Measurements from ENCODE around the gene AP2A1. TPM values are rescaled to one million over a fixed set of nuclear protein-coding genes. Genes with fewer than 3 reads are reported as not detected.

Gene AP2A1
- total and polyA plus RNA-seq, 2 donors (not counting 1 experiment from before 2014, with no cell fraction given): 48.4 to 56.9 TPM

DNA sequence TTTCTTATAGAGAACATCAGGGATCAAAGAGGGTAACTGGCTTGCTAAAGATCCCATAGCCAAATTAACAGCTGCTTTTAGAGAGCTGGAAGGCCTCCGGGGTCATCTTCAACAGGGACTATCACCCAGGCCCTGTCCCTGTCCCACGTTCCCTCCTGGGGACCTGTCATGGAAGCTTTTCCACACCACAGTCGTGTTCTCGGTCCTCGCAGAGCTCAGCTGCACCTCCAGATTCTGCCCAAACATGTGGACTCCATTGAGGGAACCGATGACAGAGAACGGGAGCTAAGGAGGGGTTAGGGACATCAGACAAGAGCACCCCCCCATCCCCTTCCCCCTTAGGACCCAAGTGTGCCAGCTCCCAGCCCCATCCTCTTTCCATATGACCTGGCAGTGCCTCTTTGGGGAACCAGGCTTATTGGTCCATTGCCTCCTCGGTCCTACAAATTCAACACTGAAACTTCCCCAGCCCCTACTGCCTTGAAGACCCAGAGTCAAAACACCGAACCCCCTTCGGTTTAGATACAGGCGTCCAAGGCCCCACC lies 45.7 kb downstream of the AP2A1 start:
- H3K27ac Mint-ChIP-seq: peak overlapping the region; percentile 98
- Histone ChIP-seq H3K4me2 (replicated peaks; ENCODE audit: low read depth, low read length, poor library complexity, severe bottlenecking) (peak overlapping the region; percentile 95), H3K79me2 (ENCODE audit: control insufficient read depth, insufficient read depth, low read length) (peaks cover 3% of the 10 kb centered on the region), H3K4me1 (ENCODE audit: control insufficient read depth in 2 of 2, insufficient read depth in 2 of 2, low read length in 2 of 2) (peaks cover 28 to 49% of the 10 kb centered on the region in 2 donors), H3K9ac (ENCODE audit: low read length) (peak overlapping the region; percentile 99), H3K27ac (ENCODE audit: low read length in 2 of 2) (peak overlapping the region; percentile 92 to 97), H3K36me3 (replicated peaks in 1 of 2; ENCODE audit: control extremely low read depth in 1 of 2, control insufficient read depth in 1 of 2, extremely low read depth in 1 of 2, insufficient read depth in 2 of 2, low read length in 1 of 2) (no peaks in the 10 kb centered on the region), H2AFZ (ENCODE audit: insufficient read depth, low read depth, low read length, poor library complexity, severe bottlenecking) (peak overlapping the region; percentile 78), H3K4me3 (ENCODE audit: control extremely low read depth in 1 of 5, extremely low read depth in 1 of 5, insufficient read depth in 1 of 5, low read depth in 2 of 5, low read length in 4 of 5) (peak overlapping the region; percentile 70 to 100 (median 94)), H3K27me3 (replicated peaks in 1 of 4; ENCODE audit: control extremely low read depth in 1 of 4, control insufficient read depth in 3 of 4, insufficient read depth in 4 of 4, low read length in 3 of 4) (no peaks in the 10 kb centered on the region), H3K9me3 (ENCODE audit: control extremely low read depth in 1 of 3, control insufficient read depth in 2 of 3, insufficient read depth in 1 of 3, low read length in 2 of 3) (no peaks in the 10 kb centered on the region), H4K20me1 (ENCODE audit: control insufficient read depth, insufficient read depth, low read length, poor library complexity, severe bottlenecking) (no peaks in the 10 kb centered on the region)
- POLR2A ChIA-PET: interaction anchor here (1.2 to 3.3 kb wide), 7 partner anchors 31 to 64 kb away, joined by 4 to 30 read pairs (median 12); partner anchors contain the start of genes AKT1S1, AP2A1, PTOV1 and TBC1D17
- ATAC-seq (ENCODE audit: low read depth): no peak
- H3K4me1 Mint-ChIP-seq: peaks cover 51% of the 10 kb centered on the region
- intact Hi-C loops (cut with micrococcal nuclease): loop anchor here (2.0 kb wide), 2 partner anchors 136 to 212 kb away; partner anchors contain the start of genes PRMT1 and VRK3
- no peaks in the 10 kb centered on the region for H3K27me3 Mint-ChIP-seq
- CTCF ChIA-PET: interaction anchor here (0.6 to 1.8 kb wide), 6 partner anchors 31 to 95 kb away, joined by 3 to 7 read pairs (median 6); partner anchors contain the start of gene AP2A1
- no peaks in the 10 kb centered on the region for H3K9me3 Mint-ChIP-seq (ENCODE audit: insufficient read depth)
- H3K4me3 Mint-ChIP-seq: peak overlapping the region; percentile 97
- WGBS (ENCODE audit: insufficient coverage): 53% methylated on average over 10 of the region's 11 CpGs
- no peak for DNase-seq
- no peak for TF ChIP-seq EZH2 (IDR thresholded peaks at IDR 0.05; ENCODE audit: borderline replicate concordance, insufficient read depth, low read depth, low read length, poor library complexity, severe bottlenecking)
- TF ChIP-seq, protein P1, sequence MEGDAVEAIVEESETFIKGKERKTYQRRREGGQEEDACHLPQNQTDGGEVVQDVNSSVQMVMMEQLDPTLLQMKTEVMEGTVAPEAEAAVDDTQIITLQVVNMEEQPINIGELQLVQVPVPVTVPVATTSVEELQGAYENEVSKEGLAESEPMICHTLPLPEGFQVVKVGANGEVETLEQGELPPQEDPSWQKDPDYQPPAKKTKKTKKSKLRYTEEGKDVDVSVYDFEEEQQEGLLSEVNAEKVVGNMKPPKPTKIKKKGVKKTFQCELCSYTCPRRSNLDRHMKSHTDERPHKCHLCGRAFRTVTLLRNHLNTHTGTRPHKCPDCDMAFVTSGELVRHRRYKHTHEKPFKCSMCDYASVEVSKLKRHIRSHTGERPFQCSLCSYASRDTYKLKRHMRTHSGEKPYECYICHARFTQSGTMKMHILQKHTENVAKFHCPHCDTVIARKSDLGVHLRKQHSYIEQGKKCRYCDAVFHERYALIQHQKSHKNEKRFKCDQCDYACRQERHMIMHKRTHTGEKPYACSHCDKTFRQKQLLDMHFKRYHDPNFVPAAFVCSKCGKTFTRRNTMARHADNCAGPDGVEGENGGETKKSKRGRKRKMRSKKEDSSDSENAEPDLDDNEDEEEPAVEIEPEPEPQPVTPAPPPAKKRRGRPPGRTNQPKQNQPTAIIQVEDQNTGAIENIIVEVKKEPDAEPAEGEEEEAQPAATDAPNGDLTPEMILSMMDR (IDR thresholded peaks at IDR 0.05): no peak
